Upper lobe of left lung (tissue), 6 donors: Measurements from ENCODE around the gene UNC119. TPM values are rescaled to one million over a fixed set of nuclear protein-coding genes. Genes with fewer than 3 reads are reported as not detected.

ENCODE experiments used
- ATAC-seq, 2 donors: fragments of 200-7000 bp; cut with Tn5 transposase; one replicate each; pipeline ENCODE4 v1.9.1; 2022; ENCODE audit warnings: mild to moderate bottlenecking in 2 of 2, moderate library complexity in 2 of 2; ENCODE audit not compliant: low FRiP score in 2 of 2
- DNase-seq, 2 donors: peaks; one replicate each; pipeline ENCODE4 v3.0.0-alpha.2; 2019 to 2020
- H3K27ac ChIP-seq, 4 donors: fragments of 200-600 bp; sonication (generic); one replicate each; pipeline ENCODE4 v1.5.1; 2016 to 2019
- H3K27me3 ChIP-seq, 4 donors: fragments of 200-600 bp; sonication (generic); one replicate each; pipeline ENCODE4 v1.5.1; 2017 to 2019
- H3K36me3 ChIP-seq, 4 donors: fragments of 200-600 bp; sonication (generic); one replicate each; pipeline ENCODE4 v1.5.1; 2016 to 2019
- H3K4me1 ChIP-seq, 4 donors: fragments of 200-600 bp; sonication (generic); one replicate each; pipeline ENCODE4 v1.5.1; 2018 to 2019
- H3K4me3 ChIP-seq, 4 donors: fragments of 200-600 bp; sonication (generic); one replicate each; pipeline ENCODE4 v1.5.1; 2017 to 2019; ENCODE audit warnings: mild to moderate bottlenecking in 2 of 4, moderate library complexity in 1 of 4
- H3K9me3 ChIP-seq, 4 donors: fragments of 200-600 bp; sonication (generic); one replicate each; pipeline ENCODE4 v1.5.1; 2018 to 2019
- EP300 ChIP-seq, 4 donors: sonication (generic); formaldehyde crosslinking; IDR thresholded peaks; one replicate each; pipeline ENCODE4 v1.5.1; 2017; ENCODE audit warnings: antibody characterized with exemption in 4 of 4, control low read depth in 2 of 4
- POLR2A ChIP-seq, 4 donors: fragments of 450-650 bp; IDR thresholded peaks; one replicate each; pipeline ENCODE4 v1.5.1; 2016 to 2017; ENCODE audit warnings: antibody characterized with exemption in 4 of 4, mild to moderate bottlenecking in 2 of 4
- POLR2AphosphoS5 ChIP-seq, 2 donors: sonication (generic); formaldehyde crosslinking; IDR thresholded peaks; one replicate each; pipeline ENCODE4 v1.5.1; 2017; ENCODE audit warnings: antibody characterized with exemption in 2 of 2
- WGBS, 2 donors: methylation state at CpG; one replicate each; pipeline ENCODE4 v1.1.5; 2017 to 2018; 5-methylcytosine and 5-hydroxymethylcytosine counted together
- total RNA-seq, 6 donors: library from RNA; depleted of rRNA in 4 of 6; stranded (reverse); fragments of >200 nt in 4 of 6; gene quantifications; one replicate each; pipeline versions ENCODE4 v1.1.0 to v1.2.1, GENCODE V29; 2016 to 2021
- TF ChIP-seq, protein P1 (sequence below), 6 experiments: fragments of 450-650 bp in 4 of 6; fragments of 200-600 bp in 2 of 6; sonication (generic) in 2 of 6; IDR thresholded peaks; one replicate each; pipeline ENCODE4 v1.5.1; 2016 to 2019; ENCODE audit warnings: antibody characterized with exemption in 6 of 6
- donor health status: DM: no; HTN: no; CAD: no; lungs with moderate emphysema.
- donor health status: DM: no; HTN: yes; CAD: no; lungs with severe emphysema.

The UNC119 gene
- total RNA-seq, 6 donors from 2014 or later: 17.0 to 43.0 (median 25.6) TPM

DNA sequence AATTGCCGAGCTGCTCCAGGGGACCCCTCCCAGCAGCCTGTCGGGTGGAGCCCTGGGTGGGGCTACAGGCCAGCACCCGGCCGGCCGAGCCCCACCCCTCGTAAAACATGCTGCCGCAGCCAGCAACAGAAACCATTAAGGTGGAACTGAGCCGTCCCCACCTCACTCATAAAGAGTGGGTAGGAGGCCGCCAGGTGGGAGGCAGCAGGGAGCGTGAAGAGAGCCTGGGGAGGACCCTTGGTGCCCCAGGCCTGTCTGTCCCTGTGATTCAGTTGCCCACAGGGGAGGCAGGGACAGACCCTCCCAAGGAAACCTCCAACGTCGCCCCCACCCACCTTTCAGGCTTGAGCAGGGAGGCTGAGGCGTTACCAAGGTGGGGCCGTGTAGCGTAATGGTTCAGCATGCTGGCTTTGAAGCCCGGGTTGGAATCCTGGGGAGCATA, 37.8 kb downstream of the UNC119 start:
- Histone ChIP-seq H3K27ac (no peak overlapping the region), H3K4me1 (no peaks in the 10 kb centered on the region), H3K27me3 (no peaks in the 10 kb centered on the region), H3K36me3 (no peaks in the 10 kb centered on the region), H3K9me3 (no peaks in the 10 kb centered on the region), H3K4me3 (no peak overlapping the region)
- ATAC-seq (no peak), DNase-seq (peak in 1 of 2 donors; percentile 25)
- TF ChIP-seq, protein P1, sequence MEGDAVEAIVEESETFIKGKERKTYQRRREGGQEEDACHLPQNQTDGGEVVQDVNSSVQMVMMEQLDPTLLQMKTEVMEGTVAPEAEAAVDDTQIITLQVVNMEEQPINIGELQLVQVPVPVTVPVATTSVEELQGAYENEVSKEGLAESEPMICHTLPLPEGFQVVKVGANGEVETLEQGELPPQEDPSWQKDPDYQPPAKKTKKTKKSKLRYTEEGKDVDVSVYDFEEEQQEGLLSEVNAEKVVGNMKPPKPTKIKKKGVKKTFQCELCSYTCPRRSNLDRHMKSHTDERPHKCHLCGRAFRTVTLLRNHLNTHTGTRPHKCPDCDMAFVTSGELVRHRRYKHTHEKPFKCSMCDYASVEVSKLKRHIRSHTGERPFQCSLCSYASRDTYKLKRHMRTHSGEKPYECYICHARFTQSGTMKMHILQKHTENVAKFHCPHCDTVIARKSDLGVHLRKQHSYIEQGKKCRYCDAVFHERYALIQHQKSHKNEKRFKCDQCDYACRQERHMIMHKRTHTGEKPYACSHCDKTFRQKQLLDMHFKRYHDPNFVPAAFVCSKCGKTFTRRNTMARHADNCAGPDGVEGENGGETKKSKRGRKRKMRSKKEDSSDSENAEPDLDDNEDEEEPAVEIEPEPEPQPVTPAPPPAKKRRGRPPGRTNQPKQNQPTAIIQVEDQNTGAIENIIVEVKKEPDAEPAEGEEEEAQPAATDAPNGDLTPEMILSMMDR (IDR thresholded peaks at IDR 0.05): no peak
- TF ChIP-seq POLR2AphosphoS5 (IDR thresholded peaks at IDR 0.05): no peak
- TF ChIP-seq POLR2A (IDR thresholded peaks at IDR 0.05): no peak
- TF ChIP-seq EP300 (IDR thresholded peaks at IDR 0.05): no peak
- WGBS, 2 donors: 60 to 82% methylated on average over 8 to 11 of the region's 16 CpGs

DNA sequence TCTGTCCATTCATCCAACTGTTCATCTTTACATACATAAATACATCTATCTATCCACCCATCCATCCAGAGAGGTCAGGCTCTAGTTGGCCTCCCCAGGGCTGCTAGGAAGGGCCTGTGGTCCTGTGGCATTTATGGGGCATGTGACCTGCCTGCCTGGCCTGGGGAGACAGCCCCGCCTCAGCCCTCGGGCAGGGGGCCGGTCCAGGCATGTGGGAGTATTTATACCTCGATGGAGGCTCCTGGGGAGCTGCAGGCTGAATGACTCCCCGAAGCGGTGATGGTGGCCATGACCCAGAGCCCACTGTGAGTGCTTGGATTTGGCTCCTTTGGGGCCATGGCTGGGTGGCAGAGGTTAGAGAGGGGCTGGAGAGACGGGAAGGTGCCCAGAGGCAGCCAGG, 38.9 kb downstream of the UNC119 start:
- DNase-seq (peak in 1 of 2 donors; percentile 49), ATAC-seq (no peak)
- Histone ChIP-seq H3K4me3 (no peak overlapping the region), H3K4me1 (no peaks in the 10 kb centered on the region), H3K9me3 (no peaks in the 10 kb centered on the region), H3K36me3 (no peaks in the 10 kb centered on the region), H3K27ac (no peak overlapping the region), H3K27me3 (no peaks in the 10 kb centered on the region)
- no peak for TF ChIP-seq POLR2AphosphoS5 (IDR thresholded peaks at IDR 0.05)
- no peak for TF ChIP-seq EP300 (IDR thresholded peaks at IDR 0.05)
- TF ChIP-seq, protein P1 (IDR thresholded peaks at IDR 0.05): no peak
- no peak for TF ChIP-seq POLR2A (IDR thresholded peaks at IDR 0.05)
- WGBS, 2 donors: 65 to 79% methylated on average over 4 to 7 of the region's 7 CpGs

DNA sequence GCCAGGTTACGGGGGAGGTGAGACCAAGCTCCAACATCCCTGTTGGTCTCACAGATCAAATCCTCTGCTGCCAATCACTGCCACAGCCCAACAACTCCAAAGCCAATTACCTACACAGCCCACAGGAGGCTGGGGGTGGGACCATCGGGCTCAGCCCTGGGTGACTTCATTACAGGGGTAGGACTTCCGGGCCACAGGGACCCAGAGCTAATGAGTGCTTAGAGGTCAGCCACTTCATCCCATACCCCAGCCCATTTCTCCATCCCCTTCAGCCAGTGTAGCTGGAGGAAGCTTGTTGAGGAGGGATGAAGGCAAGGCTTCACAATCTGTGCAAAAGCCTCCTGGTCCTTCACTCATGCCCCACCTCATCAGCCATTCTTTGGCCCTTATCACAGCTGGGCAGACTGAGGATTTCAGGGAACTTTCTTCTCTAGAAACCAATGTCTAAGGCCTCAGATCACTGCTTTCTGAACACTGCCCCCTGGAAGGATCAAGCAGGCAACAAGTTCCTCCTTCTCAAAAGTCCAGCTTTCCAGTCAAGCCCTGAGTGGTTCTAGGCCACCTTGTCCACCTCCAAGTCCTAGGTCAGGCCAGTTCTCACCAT, 40.5 kb downstream of the UNC119 start:
- no peak for DNase-seq
- no peak for ATAC-seq
- H3K27ac ChIP-seq: no peak overlapping the region
- H3K4me3 ChIP-seq: no peak overlapping the region
- 89 to 100% methylated on average over 1 to 3 of the region's 3 CpGs for WGBS, 2 donors
- peaks cover 0 to 3% (median 0%) of the 10 kb centered on the region in 4 donors for H3K4me1 ChIP-seq
- H3K9me3 ChIP-seq: no peaks in the 10 kb centered on the region
- H3K36me3 ChIP-seq: no peaks in the 10 kb centered on the region
- no peaks in the 10 kb centered on the region for H3K27me3 ChIP-seq
- no peak for TF ChIP-seq EP300 (IDR thresholded peaks at IDR 0.05)
- no peak for TF ChIP-seq POLR2AphosphoS5 (IDR thresholded peaks at IDR 0.05)
- TF ChIP-seq, protein P1 (IDR thresholded peaks at IDR 0.05): no peak
- TF ChIP-seq POLR2A (IDR thresholded peaks at IDR 0.05): no peak

DNA sequence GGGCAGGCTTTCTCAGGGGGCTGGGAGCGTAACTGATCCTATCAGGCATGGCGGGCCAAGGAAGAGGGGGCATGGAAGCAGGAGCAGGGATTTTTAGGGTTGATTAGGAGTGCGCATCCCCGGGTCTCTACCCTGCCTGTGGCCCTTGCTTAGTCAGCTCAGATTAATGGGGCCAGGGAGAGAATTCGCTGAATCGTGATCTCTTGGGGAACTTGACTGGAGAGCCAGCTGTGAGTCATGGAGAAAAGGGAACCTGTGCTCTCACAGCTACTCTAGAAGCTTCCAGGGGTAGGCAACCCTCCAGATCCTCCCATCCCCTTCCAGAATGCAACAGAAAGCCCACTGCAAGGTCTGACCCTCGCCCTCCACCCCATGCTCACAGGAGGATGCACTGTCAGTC, 42.6 kb downstream of the UNC119 start:
- H3K36me3 ChIP-seq: no peaks in the 10 kb centered on the region
- H3K27me3 ChIP-seq: no peaks in the 10 kb centered on the region
- ATAC-seq (peak in 1 of 2 donors; percentile 47), DNase-seq (no peak)
- no peak overlapping the region for H3K27ac ChIP-seq
- WGBS, 2 donors: 61 to 80% methylated on average over 5 to 6 of the region's 7 CpGs
- no peaks in the 10 kb centered on the region for H3K9me3 ChIP-seq
- H3K4me1 ChIP-seq: peaks cover 0 to 3% (median 0%) of the 10 kb centered on the region in 4 donors
- TF ChIP-seq, protein P1 (IDR thresholded peaks at IDR 0.05): no peak
- TF ChIP-seq EP300 (IDR thresholded peaks at IDR 0.05): no peak
- no peak for TF ChIP-seq POLR2AphosphoS5 (IDR thresholded peaks at IDR 0.05)
- no peak for TF ChIP-seq POLR2A (IDR thresholded peaks at IDR 0.05)
- H3K4me3 ChIP-seq: no peak overlapping the region

DNA sequence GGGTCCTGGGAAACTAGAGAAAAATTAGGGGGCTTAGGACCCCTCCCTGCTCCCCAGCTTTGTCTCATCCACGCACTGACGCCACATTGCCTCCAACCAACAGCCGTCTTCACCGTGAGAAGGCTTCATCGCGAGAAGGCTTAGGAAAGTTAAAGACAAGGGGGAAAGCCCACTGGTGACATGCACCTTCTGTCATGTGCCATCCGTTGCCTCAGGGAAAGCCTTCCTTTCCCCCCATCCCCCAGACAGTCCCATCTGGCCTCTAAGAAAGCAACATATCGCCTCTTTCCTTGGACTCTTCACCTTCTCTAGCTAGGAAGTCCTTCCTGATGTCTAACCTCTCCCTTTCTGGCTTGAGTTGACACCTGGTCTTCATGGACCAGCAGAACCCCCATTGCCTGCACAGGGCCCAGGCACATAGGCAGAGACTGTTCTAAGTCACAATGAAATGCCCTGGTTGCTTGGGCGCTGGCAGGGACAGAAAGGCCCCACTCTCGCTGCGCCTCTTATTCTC, 44.2 kb downstream of the UNC119 start:
- Histone ChIP-seq H3K27ac (no peak overlapping the region), H3K27me3 (no peaks in the 10 kb centered on the region), H3K36me3 (no peaks in the 10 kb centered on the region), H3K4me3 (no peak overlapping the region), H3K4me1 (peaks cover 0 to 3% (median 0%) of the 10 kb centered on the region in 4 donors), H3K9me3 (no peaks in the 10 kb centered on the region)
- no peak for DNase-seq
- WGBS, 2 donors: 67 to 79% methylated on average over 11 of the region's 11 CpGs
- no peak for ATAC-seq
- TF ChIP-seq EP300 (IDR thresholded peaks at IDR 0.05) (no peak), POLR2AphosphoS5 (IDR thresholded peaks at IDR 0.05) (no peak), POLR2A (IDR thresholded peaks at IDR 0.05) (no peak)
- TF ChIP-seq, protein P1 (IDR thresholded peaks at IDR 0.05): no peak
